HEK293 (cell line): Measurements from ENCODE around the gene MCTP1.

Experiments used
- OVOL3 ChIP-seq: fragments of 450-650 bp; formaldehyde crosslinking; IDR thresholded peaks from 2 replicates; pipeline ENCODE4 v1.5.1; 2016; ENCODE audit warnings: missing biosample characterization, missing genetic modification characterization
- YY1 ChIP-seq: fragments of 450-650 bp; formaldehyde crosslinking; IDR thresholded peaks from 2 replicates; pipeline ENCODE4 v1.5.1; 2018; ENCODE audit warnings: missing biosample characterization, missing genetic modification characterization
- ZBTB21 ChIP-seq: fragments of 450-650 bp; formaldehyde crosslinking; IDR thresholded peaks from 2 replicates; pipeline ENCODE4 v1.5.1; 2017; ENCODE audit warnings: missing biosample characterization, missing genetic modification characterization
- ZFP41 ChIP-seq: fragments of 450-650 bp; formaldehyde crosslinking; IDR thresholded peaks from 2 replicates; pipeline ENCODE4 v1.5.1; 2016; ENCODE audit warnings: missing biosample characterization, missing genetic modification characterization, borderline replicate concordance
- ZNF138 ChIP-seq: fragments of 450-650 bp; formaldehyde crosslinking; IDR thresholded peaks from 2 replicates; pipeline ENCODE4 v1.5.1; 2016; ENCODE audit warnings: missing biosample characterization, missing genetic modification characterization, borderline replicate concordance
- ZNF146 ChIP-seq: fragments of 450-650 bp; formaldehyde crosslinking; IDR thresholded peaks from 2 replicates; pipeline ENCODE4 v1.5.1; 2016; ENCODE audit warnings: missing biosample characterization, missing genetic modification characterization
- ZNF16 ChIP-seq: fragments of 450-650 bp; formaldehyde crosslinking; IDR thresholded peaks from 2 replicates; pipeline ENCODE4 v1.5.1; 2016; ENCODE audit warnings: low read depth, missing biosample characterization, missing genetic modification characterization
- ZNF174 ChIP-seq: fragments of 450-650 bp; formaldehyde crosslinking; IDR thresholded peaks from 2 replicates; pipeline ENCODE4 v1.5.0; 2017; ENCODE audit warnings: missing biosample characterization, mild to moderate bottlenecking, missing genetic modification characterization
- ZNF175 ChIP-seq: fragments of 450-650 bp; formaldehyde crosslinking; IDR thresholded peaks from 2 replicates; pipeline ENCODE4 v1.5.1; 2016; ENCODE audit warnings: missing biosample characterization, missing genetic modification characterization
- ZNF549 ChIP-seq: fragments of 450-650 bp; IDR thresholded peaks from 2 replicates; pipeline ENCODE4 v1.5.1; 2018; ENCODE audit warnings: missing biosample characterization, missing genetic modification characterization, mild to moderate bottlenecking, inconsistent platforms, moderate library complexity
- TF ChIP-seq, protein P1 (sequence below): fragments of 450-650 bp; formaldehyde crosslinking; IDR thresholded peaks from 2 replicates; pipeline ENCODE4 v1.5.1; 2016; ENCODE audit warnings: missing biosample characterization, missing genetic modification characterization
- TF ChIP-seq, protein P2 (sequence below): fragments of 450-650 bp; formaldehyde crosslinking; IDR thresholded peaks from 2 replicates; pipeline ENCODE4 v1.5.1; 2016; ENCODE audit warnings: missing biosample characterization, missing genetic modification characterization
- TF ChIP-seq, protein P3 (sequence below): fragments of 450-650 bp; formaldehyde crosslinking; IDR thresholded peaks from 2 replicates; pipeline ENCODE4 v1.5.1; 2016; ENCODE audit warnings: missing biosample characterization, missing genetic modification characterization

DNA sequence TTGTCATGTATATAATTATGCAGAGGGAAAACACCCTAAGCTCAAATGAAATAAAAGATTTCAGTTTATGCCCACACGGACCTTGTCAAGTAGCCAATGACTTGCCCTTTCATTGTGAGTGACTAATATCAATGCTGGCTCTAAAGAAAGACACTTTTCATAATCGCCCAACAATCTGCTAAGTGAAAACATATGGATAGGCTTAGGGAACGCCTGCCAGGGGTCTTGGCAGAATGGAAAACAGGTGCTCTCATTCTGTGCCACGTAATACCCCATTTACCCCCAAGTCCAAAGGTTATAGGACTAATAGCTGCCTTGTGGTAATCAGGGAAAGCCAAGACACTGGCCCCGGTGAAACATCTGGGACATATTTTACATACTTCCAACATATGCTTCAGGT, 508.7 kb downstream of the MCTP1 start:
- TF ChIP-seq, protein P1, sequence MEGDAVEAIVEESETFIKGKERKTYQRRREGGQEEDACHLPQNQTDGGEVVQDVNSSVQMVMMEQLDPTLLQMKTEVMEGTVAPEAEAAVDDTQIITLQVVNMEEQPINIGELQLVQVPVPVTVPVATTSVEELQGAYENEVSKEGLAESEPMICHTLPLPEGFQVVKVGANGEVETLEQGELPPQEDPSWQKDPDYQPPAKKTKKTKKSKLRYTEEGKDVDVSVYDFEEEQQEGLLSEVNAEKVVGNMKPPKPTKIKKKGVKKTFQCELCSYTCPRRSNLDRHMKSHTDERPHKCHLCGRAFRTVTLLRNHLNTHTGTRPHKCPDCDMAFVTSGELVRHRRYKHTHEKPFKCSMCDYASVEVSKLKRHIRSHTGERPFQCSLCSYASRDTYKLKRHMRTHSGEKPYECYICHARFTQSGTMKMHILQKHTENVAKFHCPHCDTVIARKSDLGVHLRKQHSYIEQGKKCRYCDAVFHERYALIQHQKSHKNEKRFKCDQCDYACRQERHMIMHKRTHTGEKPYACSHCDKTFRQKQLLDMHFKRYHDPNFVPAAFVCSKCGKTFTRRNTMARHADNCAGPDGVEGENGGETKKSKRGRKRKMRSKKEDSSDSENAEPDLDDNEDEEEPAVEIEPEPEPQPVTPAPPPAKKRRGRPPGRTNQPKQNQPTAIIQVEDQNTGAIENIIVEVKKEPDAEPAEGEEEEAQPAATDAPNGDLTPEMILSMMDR, result no peak
- TF ChIP-seq ZNF174 (tag by site-specific recombination), result no peak
- TF ChIP-seq ZBTB21 (tag by site-specific recombination), result no peak
- no peak for TF ChIP-seq ZNF16 (tag by site-specific recombination)
- TF ChIP-seq, protein P2, sequence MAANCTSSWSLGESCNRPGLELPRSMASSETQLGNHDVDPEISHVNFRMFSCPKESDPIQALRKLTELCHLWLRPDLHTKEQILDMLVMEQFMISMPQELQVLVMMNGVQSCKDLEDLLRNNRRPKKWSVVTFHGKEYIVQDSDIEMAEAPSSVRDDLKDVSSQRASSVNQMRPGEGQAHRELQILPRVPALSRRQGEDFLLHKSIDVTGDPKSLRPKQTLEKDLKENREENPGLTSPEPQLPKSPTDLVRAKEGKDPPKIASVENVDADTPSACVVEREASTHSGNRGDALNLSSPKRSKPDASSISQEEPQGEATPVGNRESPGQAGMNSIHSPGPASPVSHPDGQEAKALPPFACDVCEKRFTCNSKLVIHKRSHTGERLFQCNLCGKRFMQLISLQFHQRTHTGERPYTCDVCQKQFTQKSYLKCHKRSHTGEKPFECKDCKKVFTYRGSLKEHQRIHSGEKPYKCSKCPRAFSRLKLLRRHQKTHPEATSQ (tag by site-specific recombination), result no peak
- TF ChIP-seq ZFP41 (tag by site-specific recombination), result no peak
- TF ChIP-seq, protein P3, sequence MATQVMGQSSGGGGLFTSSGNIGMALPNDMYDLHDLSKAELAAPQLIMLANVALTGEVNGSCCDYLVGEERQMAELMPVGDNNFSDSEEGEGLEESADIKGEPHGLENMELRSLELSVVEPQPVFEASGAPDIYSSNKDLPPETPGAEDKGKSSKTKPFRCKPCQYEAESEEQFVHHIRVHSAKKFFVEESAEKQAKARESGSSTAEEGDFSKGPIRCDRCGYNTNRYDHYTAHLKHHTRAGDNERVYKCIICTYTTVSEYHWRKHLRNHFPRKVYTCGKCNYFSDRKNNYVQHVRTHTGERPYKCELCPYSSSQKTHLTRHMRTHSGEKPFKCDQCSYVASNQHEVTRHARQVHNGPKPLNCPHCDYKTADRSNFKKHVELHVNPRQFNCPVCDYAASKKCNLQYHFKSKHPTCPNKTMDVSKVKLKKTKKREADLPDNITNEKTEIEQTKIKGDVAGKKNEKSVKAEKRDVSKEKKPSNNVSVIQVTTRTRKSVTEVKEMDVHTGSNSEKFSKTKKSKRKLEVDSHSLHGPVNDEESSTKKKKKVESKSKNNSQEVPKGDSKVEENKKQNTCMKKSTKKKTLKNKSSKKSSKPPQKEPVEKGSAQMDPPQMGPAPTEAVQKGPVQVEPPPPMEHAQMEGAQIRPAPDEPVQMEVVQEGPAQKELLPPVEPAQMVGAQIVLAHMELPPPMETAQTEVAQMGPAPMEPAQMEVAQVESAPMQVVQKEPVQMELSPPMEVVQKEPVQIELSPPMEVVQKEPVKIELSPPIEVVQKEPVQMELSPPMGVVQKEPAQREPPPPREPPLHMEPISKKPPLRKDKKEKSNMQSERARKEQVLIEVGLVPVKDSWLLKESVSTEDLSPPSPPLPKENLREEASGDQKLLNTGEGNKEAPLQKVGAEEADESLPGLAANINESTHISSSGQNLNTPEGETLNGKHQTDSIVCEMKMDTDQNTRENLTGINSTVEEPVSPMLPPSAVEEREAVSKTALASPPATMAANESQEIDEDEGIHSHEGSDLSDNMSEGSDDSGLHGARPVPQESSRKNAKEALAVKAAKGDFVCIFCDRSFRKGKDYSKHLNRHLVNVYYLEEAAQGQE (tag by site-specific recombination), result no peak
- TF ChIP-seq YY1, result no peak
- no peak for TF ChIP-seq OVOL3 (tag by site-specific recombination)
- no peak for TF ChIP-seq ZNF175 (tag by site-specific recombination)
- no peak for TF ChIP-seq ZNF549 (tag by site-specific recombination)
- TF ChIP-seq ZNF138, result no peak
- no peak for TF ChIP-seq ZNF146 (tag by site-specific recombination)
